H1 (cell line): ENCODE measurements around the gene ZFP57. TPM values are rescaled to one million over a fixed set of nuclear protein-coding genes. Genes with fewer than 3 reads are reported as not detected.

Experiments
- CHD7 ChIP-seq: fragments of 300-600 bp; sonication (generic); IDR thresholded peaks from 2 replicates; pipeline ENCODE4 v1.7.1; 2012; ENCODE audit warnings: low read length, moderate library complexity, mild to moderate bottlenecking, inconsistent platforms; ENCODE audit not compliant: insufficient replicate concordance
- CTBP2 ChIP-seq: IDR thresholded peaks from 2 replicates; pipeline ENCODE4 v1.7.0; 2011; ENCODE audit warnings: borderline replicate concordance, mild to moderate bottlenecking, moderate library complexity, mixed read lengths, low read length; ENCODE audit not compliant: insufficient read depth, insufficient read length
- GTF2F1 ChIP-seq: IDR thresholded peaks from 2 replicates; pipeline ENCODE4 v1.6.1; 2012; ENCODE audit warnings: low read depth, low read length, improper control_type of control experiment, borderline replicate concordance
- MAFK ChIP-seq: IDR thresholded peaks from 2 replicates; pipeline ENCODE4 v1.6.1; 2012; ENCODE audit warnings: low read depth, mild to moderate bottlenecking, improper control_type of control experiment, low read length
- NRF1 ChIP-seq: IDR thresholded peaks from 2 replicates; pipeline ENCODE4 v1.6.1; 2011; ENCODE audit warnings: mild to moderate bottlenecking, low read depth, low read length, improper control_type of control experiment
- SIN3A ChIP-seq, 2 experiments: IDR thresholded peaks in 1 of 2; conservative IDR thresholded peaks in 1 of 2; 2 replicates each; pipeline ENCODE4 v1.6.1; 2011 to 2012; ENCODE audit warnings: low read length in 2 of 2, improper control_type of control experiment in 1 of 2, low read depth in 1 of 2, mild to moderate bottlenecking in 1 of 2
- TAF1 ChIP-seq: IDR thresholded peaks from 2 replicates; pipeline ENCODE4 v1.6.1; 2011; ENCODE audit warnings: mild to moderate bottlenecking, low read depth, low read length
- TAF7 ChIP-seq: optimal IDR thresholded peaks from 2 replicates; pipeline ENCODE3; 2011; ENCODE audit warnings: low read depth, mild to moderate bottlenecking, inconsistent platforms, low read length, moderate library complexity, borderline replicate concordance
- polyA plus RNA-seq, 7 experiments: library from polyadenylated mRNA; depleted of rRNA in 3 of 7; stranded (reverse) in 5 of 7; unstranded in 2 of 7; fragments of >200 nt in 5 of 7; fragments of 200-250 nt in 2 of 7; gene quantifications; 1 replicate in 5 of 7; 2 replicates in 1 of 7; 4 replicates in 1 of 7; pipeline versions ENCODE4 v1.2.1 to v1.2.3, GENCODE V29; 2011 to 2013; ENCODE audit warnings: missing spikeins in 2 of 7, mixed read lengths in 2 of 7
- total RNA-seq: library from RNA; stranded (reverse); fragmentation: NEBNext Ultra II Directional; extraction: Animal tissue kit (Norgen Biotek cat#: 25700); gene quantifications from 2 replicates; pipeline ENCODE4 v1.2.1, GENCODE V29; 2021

ZFP57 gene
- total and polyA plus RNA-seq, 2 of the 8 experiments (the other 6 are each of a cell fraction or from before 2014, with no cell fraction given), result 0.85 to 1.2 TPM

GRCh38 chr6:29649701-29650673 lies 31.0 kb downstream of the ZFP57 start (continued):
- TF ChIP-seq CHD7 (no peak), GTF2F1 (0 out of 2 replicates have a peak, but pooled peaks have one; percentile 34), CTBP2 (no peak), NRF1 (no peak), TAF1 (0 out of 2 replicates have a peak, but pooled peaks have one; percentile 39), TAF7 (no peak), SIN3A (conservative IDR thresholded peaks at IDR 0.05 in 1 of 2, IDR thresholded peaks at IDR 0.05 in 1 of 2; ENCODE audit: low read depth in 1 of 2, low read length in 2 of 2) (peak in 1 of 2 experiments; percentile 77; a peak in 1 of 4 replicates), MAFK (no peak)
